ENCODE measurements around the gene CDK11B.
"Not testable (repeated sequence)": the region's sequence is repeated elsewhere in the genome, so short reads cannot be mapped to it uniquely, and the experiment has no call there.

CDK11B gene

DNA sequence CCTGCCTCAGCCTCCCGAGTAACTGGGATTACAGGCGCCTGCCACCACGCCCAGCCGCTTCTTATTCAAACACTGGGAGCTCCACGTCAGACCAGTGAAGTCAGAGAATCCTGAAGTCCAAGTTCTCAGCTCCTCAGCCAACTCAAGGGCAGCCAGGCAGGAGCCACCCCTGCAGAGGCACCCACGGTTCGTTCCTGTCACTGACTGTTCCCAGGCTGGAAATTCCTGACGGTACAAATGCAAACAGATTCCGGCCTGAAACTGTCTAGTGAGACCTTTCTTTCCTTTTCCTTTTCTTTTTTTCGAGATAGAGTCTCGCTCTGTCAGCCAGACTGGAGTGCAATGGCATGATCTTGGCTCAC lies 22.1 kb upstream of the CDK11B start:
- no peak for DNase-seq

DNA sequence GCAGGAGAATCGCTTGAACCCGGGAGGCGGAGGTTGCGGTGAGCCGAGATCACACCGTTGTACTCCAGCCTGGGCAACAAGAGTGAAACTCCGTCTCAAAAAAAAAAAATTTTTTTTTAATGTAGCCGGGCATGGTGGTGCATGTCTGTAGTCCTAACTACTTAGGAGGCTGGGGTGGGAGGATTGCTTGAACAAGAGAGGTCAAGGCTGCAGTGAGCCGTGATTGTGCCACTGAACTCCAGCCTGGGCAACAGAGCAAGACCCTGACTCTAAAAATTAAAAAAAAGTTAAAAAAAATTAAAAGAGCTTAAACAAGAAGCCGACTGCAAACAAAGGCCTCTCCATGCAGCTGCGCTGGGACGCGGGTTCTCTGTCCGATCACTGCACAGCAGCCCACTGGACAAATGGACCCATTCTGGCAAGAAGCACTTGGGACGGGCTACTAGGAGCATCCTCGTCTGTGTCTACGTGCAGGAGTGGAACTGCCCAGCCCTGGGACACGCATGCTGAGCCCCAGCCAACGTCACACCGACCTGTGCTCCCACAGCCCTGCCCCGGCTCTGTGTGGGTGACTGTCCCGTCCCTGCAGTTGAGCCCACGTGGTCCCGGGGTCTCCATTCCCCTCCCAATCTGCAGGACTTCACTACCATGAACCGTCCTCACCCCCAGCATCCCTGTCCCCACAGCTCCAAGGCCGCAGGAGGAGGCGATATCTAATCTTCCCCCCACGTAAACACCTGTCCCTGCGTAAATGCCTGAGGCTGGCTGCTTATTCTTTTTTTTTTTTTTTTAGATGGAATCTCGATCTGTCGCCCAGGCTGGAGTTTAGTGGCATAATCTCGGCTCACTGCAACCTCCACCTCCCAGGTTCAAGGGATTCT lies 21.5 kb upstream of the CDK11B start:
- no peak for DNase-seq

DNA sequence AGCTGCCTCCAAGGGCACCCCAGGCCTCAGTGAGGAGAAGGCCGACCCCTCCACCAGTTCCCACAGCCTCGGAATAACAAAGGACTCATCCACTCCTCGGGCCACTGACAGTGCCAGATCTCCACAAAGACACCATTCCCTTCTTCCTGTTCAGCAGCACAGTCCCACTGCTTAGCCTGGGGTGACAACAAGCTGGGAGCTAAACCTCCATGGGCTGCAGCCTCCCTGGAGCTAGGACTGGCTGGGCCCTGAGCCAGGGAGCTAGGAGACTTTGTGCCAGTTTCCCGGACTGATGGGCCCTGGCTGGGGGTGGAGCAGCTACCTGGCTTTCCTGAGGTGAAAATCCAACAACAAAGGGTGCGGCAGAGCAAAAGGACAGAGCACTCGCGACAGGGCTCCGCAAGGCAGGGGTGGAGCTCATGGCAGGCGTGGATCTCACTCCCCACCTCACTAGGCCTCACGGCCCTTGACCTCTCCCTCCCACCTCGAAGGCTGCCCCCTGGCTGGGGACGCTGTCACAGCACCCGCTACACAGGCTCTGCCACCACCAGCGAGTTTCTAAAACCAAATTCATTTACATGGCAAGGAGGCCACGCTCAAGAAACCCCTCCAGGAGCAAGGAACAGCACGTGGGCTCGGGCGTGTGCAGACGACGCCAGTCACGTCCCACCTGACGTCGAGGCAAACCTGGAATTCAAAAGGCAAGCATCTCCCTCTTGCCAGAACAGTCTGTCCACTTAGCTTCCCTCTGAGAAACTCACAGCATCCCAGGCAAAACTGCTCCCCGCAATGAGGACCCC lies 20.0 kb upstream of the CDK11B start:
- peak; percentile 46 for DNase-seq

DNA sequence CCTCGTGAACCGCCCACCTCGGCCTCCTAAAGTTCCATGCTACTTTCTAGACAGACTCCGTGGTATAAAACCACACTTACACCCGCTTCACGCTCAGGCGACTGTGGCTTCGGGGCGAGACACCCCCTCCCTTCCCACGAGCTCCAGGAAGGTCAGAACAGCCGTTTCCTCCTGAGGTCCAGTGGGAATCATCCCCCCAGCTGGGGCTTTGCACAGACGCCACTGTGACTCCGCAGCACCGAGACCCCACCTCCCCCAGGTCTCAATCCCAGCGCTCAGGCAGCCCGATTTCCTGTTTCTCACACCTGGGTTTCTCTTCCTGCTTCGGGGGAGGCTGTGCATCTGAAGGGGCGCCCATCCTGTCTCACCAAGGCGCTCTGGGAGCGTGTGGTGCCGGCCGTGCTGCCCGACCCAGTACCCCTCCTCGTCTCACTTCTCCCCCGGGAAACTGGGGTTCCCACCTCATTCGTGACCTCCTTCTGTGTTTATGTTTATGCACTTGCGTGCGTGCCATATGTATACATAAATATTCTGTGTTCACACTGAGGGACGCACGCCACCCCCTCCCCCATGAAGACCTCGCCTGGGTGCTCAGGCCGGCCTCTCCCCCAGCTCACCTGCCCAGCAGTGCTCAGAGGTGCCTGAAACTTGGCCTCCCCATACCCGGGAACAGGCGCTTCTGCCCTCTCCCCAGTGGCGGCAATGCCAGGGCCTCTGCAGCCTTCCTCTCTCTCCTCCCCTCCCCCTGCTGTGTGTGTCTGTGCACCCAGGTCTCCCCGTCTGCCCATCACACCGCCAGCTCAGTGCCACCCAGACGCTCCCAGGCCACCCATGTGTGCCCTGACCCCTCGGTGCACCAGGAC lies 19.1 kb upstream of the CDK11B start:
- peak; percentile 40 for DNase-seq

DNA sequence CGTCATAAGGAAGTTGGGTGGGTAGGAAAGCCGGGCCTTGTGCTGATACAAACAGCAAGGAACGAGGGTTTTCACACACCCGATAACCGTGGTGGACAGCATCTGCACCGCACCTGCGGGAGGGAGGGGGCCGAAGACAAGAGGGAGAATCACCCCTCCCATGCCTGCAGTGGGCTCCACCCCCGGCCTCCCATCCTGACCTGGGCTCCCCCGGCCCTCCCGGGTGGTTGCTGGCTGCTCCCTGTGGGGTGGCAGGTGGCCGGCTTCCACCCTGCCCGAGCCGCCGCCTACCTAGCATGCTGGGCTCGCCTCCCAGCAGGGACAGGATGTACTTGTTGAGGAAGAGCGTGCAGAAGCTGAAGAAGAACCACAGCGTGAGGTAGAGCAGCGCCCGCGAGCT lies 17.3 kb upstream of the CDK11B start:
- DNase-seq, result not testable (repeated sequence)

DNA sequence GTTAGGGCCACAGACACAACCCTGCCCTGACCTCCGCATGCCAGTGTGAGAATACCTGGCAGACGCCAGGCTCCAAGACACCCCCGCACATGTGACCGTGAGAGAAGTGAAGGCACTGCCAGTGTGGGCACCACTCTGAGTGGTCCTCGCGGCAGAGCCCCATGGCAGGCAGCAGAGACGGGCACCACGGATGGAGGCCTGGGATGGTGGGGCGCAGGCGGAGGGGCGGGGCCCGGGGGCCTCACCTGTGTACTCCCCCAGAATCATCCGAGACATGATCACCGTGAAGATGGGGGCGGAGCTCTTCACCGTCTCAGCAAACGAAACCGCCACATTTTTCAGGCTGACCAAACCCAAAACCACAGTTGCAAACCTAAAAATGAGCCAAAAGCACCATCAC lies 16.4 kb upstream of the CDK11B start:
- DNase-seq, result not testable (repeated sequence)

DNA sequence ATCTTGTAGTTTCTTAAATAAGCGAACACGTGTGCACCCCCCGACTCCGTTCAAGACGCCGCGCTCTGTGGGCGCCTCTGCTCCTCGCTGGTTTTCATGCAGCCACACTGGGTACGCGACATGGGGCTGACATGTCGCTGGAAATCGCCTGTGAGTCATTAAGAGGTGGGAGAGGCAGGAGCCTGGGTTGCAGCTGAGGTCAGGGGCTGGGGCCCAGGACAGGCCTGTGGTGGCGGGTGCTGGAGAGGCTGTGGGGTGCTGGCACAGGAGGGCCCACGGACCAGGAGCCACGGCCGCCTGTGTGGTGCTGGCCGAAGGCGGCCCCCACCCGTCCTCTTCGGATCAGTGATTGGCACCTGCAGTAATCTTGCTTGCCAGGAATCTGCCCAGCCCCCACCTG lies 16.0 kb upstream of the CDK11B start:
- not testable (repeated sequence) for DNase-seq

DNA sequence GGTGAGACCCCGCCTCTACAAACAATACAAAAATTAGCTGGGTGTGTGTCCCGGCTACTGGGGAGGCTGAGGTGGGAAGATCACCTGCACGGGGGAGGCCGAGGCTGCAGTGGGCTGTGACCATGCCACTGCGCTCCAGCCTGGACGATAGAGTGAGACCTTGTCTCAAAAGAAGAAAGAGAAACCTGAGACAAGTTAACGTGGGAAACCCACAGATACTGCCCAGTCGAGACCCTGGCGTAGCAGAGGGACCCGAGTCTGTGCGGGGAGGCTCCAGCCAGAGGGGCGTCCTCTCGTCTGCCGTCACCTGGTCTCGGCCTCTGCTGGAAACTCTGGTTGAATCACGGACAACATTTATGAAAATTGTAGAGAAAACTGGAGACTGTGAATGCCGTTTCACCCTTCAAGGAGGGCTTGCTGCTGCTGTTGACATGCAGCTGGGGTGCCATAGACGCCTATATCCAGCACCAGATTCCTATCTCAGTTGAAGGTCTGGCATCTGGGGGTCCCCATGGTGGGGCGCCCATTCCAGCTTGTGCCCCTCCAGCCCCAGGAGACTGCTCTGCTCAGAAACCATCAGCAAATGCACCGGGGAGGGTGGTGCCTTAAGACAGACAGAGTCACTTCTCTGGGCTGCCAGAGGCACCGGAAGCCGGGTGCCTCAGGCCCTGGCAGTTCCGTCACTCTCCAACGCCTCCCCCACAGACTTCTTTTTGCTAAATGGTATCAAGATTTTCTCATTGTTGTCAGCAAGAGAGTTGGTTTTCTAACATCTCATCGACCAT lies 13.6 kb upstream of the CDK11B start:
- DNase-seq, result no peak

DNA sequence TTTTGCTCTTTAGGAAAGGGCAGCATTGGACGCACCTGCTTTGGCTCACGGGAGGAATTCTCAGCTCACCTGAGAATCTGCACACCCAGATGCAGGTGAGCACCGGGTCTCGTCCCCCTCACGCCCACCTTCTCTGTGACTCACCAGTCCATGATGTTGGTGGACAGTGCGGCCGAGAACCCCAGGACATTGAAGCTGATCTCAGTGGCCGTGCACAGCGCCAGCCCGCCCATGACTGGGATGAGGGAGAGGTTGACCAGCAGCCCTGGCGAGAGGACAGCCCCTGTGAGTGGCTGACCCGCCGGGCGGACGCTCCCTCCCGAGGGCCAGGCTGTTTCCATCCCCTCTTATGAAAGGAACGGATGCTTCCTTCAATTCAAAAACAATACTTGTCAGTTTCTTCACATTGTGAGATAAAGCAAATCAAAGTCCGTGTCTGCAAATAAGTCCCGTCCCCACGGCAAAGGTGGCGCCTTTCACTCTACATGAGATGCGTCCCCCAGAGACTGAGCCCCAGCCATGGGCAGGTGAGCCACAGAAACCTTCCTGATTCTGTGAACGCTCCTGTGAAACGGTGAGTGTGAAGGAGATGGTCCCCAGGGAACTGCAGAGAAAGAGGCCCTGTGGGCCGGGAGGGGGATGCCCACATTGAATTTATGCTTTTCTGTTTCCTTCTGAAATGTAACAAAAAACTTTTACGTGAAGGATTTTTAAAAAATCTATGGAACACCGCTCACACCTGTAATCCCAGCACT lies 12.7 kb upstream of the CDK11B start:
- no peak for DNase-seq

DNA sequence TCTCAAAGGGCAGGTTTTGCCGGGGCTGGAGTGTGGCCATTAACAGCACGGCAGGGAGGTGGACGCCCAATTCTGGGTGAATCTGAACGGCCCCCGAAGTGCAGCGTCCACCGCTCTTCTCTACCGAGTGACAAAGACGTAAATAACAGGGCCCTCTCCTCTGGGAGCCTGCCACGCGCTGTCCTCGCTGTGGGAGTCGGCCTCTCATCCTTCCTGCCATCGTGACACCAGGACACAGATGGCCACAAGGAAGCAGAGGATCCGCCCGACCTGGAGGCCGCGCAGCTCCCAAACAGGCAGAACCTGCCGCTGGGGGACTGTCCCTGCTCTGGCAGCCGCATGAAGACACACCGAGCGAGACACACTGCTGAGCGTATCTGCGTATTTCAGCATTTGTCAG lies 12.1 kb upstream of the CDK11B start:
- DNase-seq, result no peak

DNA sequence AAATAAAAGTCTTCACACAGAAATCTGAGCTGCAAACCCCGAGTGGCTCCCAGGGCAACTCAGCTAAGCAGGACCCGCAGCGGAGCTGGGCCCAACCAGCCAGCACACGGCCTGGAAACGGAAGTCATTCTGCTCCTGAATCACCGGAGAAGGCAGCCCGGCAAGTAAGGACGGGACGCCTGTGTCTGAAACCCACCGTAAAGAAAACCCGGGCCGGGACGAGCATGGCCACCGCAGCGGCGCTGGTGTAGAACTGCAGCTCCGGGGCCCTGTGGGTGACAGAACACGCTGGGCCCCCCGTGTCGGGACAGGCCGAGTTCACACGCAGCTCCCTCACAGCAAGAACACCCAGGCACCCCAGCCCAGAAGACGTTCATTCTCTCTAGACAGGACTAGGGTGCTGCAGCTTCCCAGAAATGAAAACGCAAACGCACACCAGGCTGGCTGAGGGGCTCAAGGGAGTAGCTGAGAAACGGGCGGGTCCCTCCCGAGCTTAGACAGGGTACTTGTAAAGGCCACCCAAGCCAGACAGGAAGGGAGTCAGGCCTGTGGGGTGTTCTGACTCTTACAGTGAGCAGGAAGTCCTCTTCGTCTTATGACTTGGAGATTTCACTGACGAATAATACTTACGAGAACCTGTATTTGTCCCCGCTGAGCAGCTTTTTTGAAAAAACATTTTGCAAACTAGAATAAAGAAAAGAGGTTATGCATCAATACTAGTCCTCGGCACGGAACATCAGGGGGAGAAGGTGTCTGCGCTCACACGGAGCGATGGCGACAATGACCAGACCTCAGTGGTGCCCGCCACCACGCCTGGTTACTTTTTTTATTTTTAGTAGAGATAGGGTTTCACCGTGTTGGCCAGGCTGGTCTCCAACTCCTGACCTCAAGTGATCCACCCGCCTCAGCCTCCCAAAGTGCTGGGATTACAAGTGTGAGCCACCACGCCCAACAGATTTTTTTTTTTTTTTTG lies 10.9 kb upstream of the CDK11B start:
- no peak for DNase-seq

DNA sequence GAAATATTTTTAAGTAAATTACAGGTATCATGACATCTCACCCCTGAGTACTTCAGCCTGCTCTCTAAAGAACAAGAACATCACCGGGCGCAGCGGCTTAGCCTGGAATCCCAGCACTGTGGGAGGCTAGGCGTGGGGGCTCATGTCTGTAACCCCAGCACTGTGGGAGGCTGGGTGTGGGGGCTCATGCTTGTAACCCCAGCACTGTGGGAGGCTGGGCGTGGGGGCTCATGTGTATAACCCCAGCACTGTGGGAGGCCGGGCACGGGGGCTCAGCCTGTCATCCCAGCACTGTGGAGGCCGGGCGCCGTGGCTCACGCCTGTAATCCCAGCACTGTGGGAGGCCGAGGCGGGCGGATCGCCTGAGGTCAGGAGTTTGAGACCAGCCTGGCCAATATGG lies 7.7 kb upstream of the CDK11B start:
- no peak for DNase-seq

DNA sequence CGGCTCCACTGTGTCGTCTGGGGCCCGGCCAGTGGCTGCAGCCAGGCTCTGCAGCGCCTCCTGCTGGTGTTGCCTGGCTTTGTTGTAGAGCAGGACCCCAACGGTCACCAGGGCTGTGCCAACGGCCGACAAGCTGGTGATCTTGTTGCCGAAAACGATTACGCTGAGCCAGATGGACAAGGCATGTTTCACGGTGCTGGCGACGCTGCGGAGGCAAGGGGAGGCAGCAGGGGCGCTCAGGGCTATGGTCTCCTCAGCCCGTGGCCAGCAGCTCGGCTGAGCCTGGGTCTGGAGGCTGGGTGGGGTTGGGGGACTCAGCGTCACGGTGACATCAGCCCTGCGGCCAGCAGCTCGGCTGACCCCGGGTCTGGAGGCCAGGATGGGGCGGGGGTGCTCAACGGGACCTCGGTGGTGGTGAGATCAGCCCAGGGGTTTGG lies 7.0 kb upstream of the CDK11B start:
- peak; percentile 38 for DNase-seq

DNA sequence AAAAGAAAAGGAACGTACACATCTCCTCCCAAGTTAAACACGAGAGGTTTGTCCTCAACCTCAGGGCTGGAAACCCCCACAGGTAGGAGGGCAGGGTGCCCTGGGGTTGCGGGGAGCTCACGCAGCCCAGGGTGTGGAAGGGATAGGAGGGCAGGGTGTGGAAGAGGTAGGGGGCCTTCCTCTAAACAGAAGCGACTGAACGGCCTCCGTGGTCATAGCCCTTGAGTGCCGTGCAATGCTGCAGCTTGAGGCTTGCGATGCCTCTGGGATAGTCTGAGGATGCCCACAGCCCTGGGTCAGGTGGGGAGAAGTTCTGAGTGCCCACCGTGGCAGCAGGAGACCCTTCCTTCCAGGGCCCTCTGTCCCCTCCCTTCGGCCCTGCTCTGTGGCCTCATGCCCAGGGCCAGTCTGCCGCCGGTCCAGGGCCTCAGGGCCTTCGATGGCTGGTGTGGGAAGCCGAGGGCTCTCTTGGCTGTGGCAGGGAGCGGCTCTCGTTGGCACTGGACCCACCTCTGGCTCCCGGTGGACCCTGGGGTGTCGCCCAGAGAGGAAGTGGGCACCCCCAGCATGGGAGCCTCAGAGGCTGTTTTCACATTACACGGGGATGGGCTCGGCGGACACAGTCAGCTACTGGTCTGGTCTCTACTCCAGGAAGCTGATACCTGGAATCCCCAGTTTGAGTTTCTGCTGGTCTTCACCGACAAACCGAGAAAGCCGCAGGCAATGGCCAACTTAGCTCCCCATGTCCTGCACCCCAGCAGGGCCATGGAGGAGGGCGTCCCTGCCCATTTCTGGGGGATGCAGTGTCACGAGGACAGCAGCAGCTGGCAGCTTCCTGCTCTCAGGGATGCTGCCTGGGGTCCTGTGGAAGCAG lies 6.4 kb upstream of the CDK11B start:
- DNase-seq, result no peak

DNA sequence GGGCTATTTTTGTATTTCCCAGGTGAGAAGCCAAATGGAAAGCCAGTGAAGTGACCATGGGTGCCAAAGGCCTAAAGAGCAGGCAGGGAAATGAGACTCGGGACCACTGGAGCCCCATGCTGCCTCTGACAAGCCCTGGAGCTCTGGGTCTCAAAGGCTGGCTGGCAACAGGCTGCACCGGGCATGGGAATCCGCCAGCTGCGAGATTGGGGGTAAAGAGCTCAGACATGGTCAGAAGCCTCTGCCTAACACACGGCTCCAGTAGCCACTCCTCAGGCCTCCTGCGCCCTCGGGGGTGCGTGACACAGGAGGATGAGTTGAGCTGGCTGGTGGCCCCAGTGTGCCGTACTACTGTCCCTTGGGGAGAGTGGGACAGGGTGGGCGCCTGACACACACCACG lies 5.5 kb upstream of the CDK11B start:
- DNase-seq, result not testable (repeated sequence)

DNA sequence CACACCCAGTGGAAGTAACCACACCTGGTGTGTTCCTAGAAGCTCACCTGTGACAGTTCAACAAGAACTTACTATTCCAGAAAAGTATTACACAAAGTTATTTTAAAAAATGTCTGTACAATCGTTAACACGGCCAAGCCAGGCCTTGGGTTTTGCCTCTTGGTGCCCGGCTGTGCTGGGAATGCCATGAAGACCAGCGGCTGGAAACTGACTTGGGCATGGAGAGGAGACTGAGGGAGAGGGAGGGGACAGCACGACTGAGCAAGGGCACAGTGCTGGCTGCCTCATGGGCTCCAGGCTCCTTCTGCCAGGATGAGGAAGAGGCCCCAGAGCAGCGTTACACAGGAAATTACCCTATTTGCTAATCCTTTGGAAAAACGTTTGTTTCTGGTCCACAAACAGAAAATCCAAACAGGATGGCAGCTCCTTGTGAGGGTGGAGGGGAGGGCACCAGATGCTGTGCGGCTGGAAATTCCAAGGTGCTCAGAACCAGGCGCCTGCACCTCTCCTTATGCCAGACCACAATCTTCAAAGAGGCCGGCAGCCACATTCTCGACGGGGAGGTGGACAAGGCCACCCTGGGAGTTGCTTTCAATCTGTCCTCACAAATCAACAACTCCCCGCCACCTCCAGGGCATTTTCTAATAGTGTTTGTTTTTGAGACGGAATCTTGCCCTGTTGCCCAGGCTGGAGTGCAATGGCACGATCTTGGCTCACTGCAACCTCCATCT lies 4.2 kb upstream of the CDK11B start:
- not testable (repeated sequence) for DNase-seq

DNA sequence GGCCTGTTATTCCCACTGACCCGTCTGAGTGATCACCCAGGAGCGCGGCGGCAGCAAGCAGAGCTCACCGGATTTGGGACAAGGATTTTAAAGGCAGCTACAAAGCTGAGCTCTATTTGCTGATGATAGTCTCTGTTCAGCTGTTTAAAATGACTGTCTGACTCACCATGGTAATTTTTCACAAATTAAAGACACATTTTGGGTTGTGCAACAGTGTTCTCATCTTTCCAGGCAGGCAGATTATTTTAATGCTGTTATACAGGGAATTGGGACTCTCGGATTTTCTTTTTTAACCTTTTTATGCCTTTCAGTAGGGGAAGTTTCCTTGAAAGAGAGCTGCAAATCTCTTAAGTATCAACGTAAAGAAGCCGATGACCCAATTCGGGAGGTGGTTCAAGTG lies 3.6 kb upstream of the CDK11B start:
- DNase-seq, result not testable (repeated sequence)

DNA sequence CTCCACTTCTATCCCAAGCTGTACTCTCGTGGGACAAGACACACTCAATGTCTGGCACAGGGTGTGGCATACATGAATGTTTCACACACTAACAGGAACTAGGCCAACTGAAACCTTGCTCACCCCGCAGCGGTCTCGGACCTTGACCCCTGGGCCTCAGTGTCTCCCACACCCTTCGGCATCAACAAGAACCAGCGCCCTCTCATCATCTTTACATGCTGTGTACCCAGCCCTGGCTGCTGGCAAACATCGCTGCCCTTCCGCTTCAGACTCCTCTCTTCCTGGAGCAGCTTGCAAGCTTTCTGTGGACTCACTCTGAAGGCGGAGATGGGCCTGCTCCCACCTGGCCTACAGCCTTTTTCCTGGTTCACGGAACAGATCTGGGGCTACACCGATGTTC lies 10.5 kb downstream of the CDK11B start:
- not testable (repeated sequence) for DNase-seq

All from stimulated activated CD4-positive, alpha-beta T cell treated with anti-CD3 and anti-CD28 coated beads, Interleukin-12 subunit alpha, Interleukin-12 subunit beta, amount 100 ng/mL, for 4 hours (primary cell).